GM12891 (cell line): ENCODE results near the gene SPINT2.

ENCODE experiments used
- POLR2A ChIP-seq: IDR thresholded peaks from 2 replicates; pipeline ENCODE4 v1.6.1; 2011; ENCODE audit warnings: low read depth, low read length, control low read depth
- POLR2AphosphoS5 ChIP-seq: IDR thresholded peaks from 2 replicates; pipeline ENCODE4 v1.6.1; 2011; ENCODE audit warnings: low read depth, low read length, control low read depth
- POU2F2 ChIP-seq: IDR thresholded peaks from 2 replicates; pipeline ENCODE4 v1.6.1; 2011; ENCODE audit warnings: low read depth, mild to moderate bottlenecking, control low read depth, low read length, moderate library complexity

DNA sequence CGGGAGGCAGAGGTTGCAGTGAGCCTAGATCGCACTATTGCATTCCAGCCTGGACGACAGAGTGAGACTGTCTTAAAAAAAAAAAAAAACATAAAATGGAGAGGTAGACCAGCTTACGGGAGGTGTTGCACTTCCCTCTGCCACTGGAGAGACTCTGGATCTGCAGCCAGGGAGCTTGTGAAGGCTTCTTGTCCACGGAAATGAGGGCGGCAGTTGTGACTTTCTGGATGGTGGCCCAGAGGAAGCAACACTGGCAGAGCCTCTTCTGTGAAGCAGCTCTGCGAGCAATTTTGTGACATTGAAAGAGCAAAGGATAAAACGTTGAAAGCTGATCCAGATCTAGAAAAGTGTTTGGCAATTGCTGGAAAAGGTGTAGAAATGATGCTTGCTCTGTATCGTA is 10.4 kb downstream of the SPINT2 start:
- no peak for TF ChIP-seq POLR2A
- TF ChIP-seq POLR2AphosphoS5: no peak
- TF ChIP-seq POU2F2: no peak
